Activated T-cell treated with anti-CD3 and anti-CD28 coated beads for 24 hours (primary cell): ENCODE data around the gene ARIH2.

Source experiments
- DNase-seq: peaks from one replicate; pipeline ENCODE4 v3.0.0-alpha.2; 2020; ENCODE audit warnings: low read depth

ARIH2 gene

GRCh38 chr3:48974076-48974864 lies 55.6 kb downstream of the ARIH2 start:
- DNase-seq, result no peak

DNA sequence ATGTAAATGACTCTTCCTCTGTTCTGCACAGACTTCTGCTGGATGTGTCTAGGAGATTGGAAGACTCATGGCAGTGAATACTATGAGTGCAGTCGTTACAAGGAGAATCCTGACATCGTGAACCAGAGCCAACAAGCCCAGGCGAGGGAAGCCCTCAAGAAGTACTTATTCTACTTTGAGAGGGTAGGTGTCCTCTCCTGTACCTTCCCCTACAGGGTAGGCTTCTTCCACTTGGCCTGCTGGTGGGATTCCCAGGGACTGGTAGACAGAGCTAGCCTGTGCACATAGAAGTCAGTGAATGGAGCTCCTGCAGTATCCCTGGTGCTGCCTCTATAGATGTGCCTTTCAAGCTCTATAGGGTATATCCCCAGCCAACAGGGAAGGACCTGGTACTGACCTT lies 60.8 kb downstream of the ARIH2 start:
- no peak for DNase-seq

- no peak for DNase-seq
Observed at GRCh38 chr3:48980295-48980694, 61.7 kb downstream of the ARIH2 start.

GRCh38 chr3:48982016-48982415 lies 63.4 kb downstream of the ARIH2 start:
- DNase-seq, result no peak

DNA sequence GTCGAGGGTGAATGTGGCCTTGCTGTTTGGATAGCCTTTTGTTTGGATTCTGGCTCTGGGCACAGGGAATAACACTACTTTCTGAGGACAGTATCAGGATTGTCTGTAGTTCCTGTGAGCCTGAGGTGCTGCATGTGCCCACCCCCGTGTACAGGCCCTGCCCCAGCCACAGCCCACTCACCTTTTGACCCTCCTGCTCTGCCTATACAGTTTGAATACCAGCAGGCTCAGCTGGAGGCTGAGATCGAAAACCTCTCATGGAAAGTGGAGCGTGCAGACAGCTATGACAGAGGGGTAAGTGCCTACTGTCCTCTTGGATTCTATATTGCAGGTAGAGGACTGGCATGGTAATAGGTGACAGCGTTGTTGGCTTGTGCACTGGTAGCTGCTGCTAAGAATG lies 64.0 kb downstream of the ARIH2 start:
- no peak for DNase-seq

DNA sequence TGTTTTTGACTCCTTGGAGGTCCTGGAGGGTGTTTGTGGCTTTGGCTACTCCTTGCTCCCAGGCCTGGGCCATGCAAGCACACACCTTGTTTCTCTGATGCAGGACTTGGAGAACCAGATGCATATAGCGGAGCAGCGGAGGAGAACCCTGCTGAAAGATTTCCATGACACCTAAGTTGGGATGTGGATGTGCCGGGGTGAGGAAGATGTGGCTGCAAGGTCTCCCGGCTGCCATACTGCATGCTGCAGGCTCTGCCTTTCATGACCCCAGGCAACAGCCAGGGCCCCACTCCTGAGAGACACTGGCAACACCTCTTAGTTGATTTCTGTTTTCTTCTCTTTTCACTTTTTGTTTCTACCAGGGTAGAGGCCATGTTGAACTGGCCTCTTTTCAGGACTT lies 64.5 kb downstream of the ARIH2 start:
- DNase-seq, result no peak

GRCh38 chr3:48984663-48985062 lies 66.0 kb downstream of the ARIH2 start:
- no peak for DNase-seq

DNA sequence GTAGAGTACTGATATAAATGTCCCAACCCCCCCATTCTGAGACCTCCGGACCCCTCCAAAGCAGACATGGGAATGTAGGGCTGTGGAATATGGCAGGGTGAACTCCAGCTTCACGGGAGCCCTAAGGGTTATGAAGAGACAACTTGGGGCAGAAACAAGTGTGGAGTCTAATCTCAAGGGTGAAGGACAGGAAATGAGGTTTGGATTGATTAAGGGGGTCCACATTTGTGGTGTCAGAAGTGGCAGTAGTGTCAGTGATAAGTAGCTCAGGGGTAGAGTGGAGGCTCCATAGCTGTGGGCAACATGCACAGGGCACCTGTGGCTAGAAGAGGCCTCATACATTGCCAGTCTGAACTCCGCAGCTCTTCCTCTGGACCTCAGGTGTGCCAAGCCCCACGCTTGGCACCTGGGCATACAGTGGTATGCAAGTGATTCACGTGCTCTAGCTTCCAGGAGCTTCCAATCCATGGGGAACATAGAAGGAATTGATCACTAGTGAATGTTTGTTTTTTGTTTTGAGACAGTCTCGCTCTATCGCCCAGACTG lies 67.3 kb downstream of the ARIH2 start:
- DNase-seq, result no peak

- DNase-seq, result no peak
Observed at GRCh38 chr3:48989126-48989795, 70.6 kb downstream of the ARIH2 start.

DNA sequence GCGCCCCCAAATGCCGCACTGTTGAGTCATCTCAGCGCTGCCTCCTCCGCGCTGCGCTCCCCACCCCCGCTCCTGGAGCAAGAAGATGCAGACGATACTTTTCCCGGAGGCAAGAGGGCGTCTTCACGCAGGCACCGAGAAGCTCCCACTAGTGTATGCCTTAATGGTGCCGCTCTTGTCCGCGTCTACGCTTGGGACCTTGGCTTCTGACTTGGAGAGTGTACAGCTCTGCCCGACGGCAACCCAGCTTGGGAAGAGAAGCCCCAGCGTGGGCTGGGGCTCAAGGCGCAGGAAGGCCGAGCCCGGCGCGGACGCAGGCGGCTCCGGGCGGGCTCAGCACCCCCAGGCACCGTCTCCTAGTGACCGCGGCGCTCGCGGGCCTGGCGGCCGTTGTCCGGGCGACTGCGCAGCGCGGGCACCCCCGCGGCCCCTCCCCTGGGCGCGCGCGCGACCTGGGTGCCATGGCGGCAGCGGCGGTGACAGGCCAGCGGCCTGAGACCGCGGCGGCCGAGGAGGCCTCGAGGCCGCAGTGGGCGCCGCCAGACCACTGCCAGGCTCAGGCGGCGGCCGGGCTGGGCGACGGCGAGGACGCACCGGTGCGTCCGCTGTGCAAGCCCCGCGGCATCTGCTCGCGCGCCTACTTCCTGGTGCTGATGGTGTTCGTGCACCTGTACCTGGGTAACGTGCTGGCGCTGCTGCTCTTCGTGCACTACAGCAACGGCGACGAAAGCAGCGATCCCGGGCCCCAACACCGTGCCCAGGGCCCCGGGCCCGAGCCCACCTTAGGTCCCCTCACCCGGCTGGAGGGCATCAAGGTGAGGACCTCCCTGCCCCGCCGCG lies 71.4 kb downstream of the ARIH2 start, which contains the start of gene P4HTM:
P4HTM (plus strand) TSS at position 446 of the 840 bp plus-strand sequence; CDS start at position 462, 16 bp downstream.
- DNase-seq, result peak; percentile 78

DNA sequence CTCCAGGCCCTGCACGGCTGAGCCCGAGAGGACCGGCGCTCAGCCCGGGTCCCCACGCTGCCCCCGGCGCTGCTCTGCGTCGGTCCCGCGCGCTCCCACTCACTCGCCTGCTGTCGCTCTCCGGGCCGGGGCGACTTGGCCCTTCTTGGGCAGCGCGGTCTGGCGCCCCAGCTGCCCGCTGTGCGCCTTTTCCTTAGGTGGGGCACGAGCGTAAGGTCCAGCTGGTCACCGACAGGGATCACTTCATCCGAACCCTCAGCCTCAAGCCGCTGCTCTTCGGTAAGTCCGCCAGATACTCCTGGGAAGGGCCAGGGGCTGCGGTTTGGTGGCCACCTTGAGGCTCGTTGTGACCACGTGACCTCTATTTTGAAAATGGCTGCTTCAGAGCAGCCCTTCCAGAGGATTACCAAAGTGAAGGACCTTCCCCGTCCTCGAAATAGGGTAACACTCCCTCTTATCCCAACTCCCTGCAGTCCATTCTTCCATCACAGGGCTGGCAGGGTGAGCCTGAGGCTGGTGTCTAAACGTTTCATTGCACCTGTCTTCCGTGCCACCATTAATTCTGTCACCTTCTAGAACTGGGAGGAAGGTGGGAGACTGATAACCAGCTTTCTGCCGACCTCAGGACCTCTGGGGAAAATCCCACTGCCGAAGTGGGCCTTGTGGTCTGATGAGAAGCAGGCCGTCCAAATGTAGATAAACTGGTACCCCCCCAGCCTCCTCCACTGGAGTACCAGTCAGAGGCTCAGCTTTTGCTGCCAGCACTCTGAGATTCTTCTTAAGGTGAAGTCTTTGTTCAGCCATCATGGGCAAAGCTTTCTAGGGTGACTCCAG lies 72.2 kb downstream of the ARIH2 start:
- peak; percentile 16 for DNase-seq

DNA sequence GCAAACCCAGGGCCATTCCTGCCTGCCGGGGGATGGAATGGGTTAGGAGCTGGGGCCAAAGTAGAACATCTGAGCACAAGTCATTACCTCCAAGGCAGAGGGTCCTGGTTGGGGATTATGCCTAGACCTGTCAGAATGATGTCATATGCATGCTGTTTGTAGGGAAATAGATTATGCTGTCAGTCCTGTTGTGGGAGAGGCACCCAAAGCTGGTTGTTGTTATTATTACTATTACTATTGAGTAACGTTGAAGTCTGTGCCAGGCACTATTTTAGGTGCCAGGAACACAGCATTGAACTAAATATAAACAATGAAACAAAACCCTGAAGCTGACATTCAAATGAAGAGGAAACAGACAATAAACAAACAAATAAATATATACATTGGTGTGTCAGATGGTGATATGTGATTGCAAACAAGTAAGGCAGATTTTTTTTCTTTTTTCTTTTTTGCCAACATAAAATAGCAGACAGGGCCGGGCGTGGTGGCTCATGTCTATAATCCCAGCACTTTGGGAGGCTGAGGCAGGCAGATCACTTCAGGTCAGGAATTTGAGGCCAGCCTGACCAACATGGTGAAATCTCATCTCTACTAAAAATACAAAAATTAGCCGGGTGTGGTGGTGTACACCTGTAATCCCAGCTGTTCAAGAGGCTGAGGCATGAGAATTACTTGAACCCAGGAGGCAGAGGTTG lies 73.4 kb downstream of the ARIH2 start:
- DNase-seq, result no peak

- DNase-seq, result no peak
Observed at GRCh38 chr3:48993834-48994233, 75.2 kb downstream of the ARIH2 start.

- no peak for DNase-seq
Observed at GRCh38 chr3:48996640-48997039, 78.0 kb downstream of the ARIH2 start.

DNA sequence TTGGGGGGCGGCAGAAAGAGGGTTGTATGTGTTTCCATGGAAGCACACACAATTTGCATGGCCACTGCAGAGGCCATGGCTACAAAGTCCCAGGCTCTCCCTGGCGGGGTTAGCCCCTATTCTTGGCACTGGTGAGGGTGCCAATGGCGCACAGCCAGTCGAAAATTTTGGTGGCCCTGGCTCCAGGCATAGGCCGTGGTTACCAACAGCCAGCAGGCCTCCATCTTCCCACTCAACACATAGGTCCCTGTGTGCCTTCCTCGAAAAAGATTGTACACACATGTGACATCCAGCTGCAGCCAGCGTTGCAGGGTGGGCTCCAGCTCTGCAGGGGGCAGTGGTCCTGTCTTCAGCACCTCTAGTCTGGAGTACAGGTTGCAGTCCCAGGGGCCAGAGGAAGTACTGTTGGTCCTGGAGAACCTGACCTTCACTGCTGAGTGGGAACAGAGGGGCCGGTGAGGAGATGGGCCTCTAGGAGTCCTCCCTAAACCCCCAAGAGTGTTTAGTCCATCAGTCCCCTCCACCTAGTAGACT lies 78.5 kb downstream of the ARIH2 start:
- no peak for DNase-seq

- DNase-seq, result no peak
Observed at GRCh38 chr3:48997714-48998637, 79.3 kb downstream of the ARIH2 start.

- DNase-seq, result no peak
Observed at GRCh38 chr3:48999085-48999858, 80.6 kb downstream of the ARIH2 start.

DNA sequence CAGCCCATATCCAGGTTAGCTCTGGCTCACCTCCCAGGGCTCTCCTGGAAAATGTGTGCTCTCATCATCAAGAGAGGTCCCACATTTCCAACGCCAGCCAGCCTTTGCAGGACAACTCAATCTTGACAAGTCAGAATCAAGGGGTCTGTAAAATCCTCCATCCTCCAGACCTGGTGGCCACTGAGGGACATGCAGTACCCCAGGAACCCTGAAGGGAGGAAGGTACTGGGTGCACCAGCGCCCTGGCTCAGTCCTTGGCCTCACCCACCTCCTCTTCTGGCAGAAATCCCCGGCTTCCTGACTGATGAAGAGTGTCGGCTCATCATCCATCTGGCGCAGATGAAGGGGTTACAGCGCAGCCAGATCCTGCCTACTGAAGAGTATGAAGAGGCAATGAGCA lies 82.5 kb downstream of the ARIH2 start:
- no peak for DNase-seq
